ENCODE data around the gene FEN1.

GRCh38 chr11:61812736-61813411 lies 20.2 kb downstream of the FEN1 start:
- TF ChIP-seq CTCF (IDR thresholded peaks at IDR 0.05): no peak
- no peak for TF ChIP-seq POLR2A (IDR thresholded peaks at IDR 0.05)
